Measurements from ENCODE around the gene SIVA1.

The SIVA1 gene

GRCh38 chr14:104738375-104739019, 14.4 kb upstream of the SIVA1 start:
- ChIA-PET POLR2A (interaction anchor here (1.0 kb wide), 1 partner anchor 14 kb away, joined by 3 read pairs; the partner anchor contains the start of gene SIVA1), CTCF (no interaction called here)
- DNase-seq (ENCODE audit: extremely low spot score) = no peak
- TF ChIP-seq NFRKB (IDR thresholded peaks at IDR 0.05) (no peak), SP1 (IDR thresholded peaks at IDR 0.05) (no peak), TARDBP (IDR thresholded peaks at IDR 0.05) (no peak), ZNF384 (IDR thresholded peaks at IDR 0.05) (no peak), FOXM1 (IDR thresholded peaks at IDR 0.05; ENCODE audit: borderline replicate concordance) (no peak), PKNOX1 (IDR thresholded peaks at IDR 0.05) (no peak), BHLHE40 (IDR thresholded peaks at IDR 0.05; ENCODE audit: borderline replicate concordance) (no peak), L3MBTL2 (conservative IDR thresholded peaks at IDR 0.05) (no peak), HDGF (IDR thresholded peaks at IDR 0.05; ENCODE audit: borderline replicate concordance) (no peak)

GRCh38 chr14:104739026-104739425, 13.9 kb upstream of the SIVA1 start:
- no peak for TF ChIP-seq PKNOX1 (IDR thresholded peaks at IDR 0.05)
- no peak for TF ChIP-seq HDGF (IDR thresholded peaks at IDR 0.05; ENCODE audit: borderline replicate concordance)
- POLR2A ChIA-PET = interaction anchor here (1.0 kb wide), 1 partner anchor 14 kb away, joined by 3 read pairs; the partner anchor contains the start of gene SIVA1
- DNase-seq (ENCODE audit: extremely low spot score) = no peak
- CTCF ChIA-PET = no interaction called here

GRCh38 chr14:104739546-104740516, 13.1 kb upstream of the SIVA1 start:
- ChIA-PET CTCF (no interaction called here), POLR2A (no interaction called here)
- TF ChIP-seq FOXM1 (IDR thresholded peaks at IDR 0.05; ENCODE audit: borderline replicate concordance) = no peak
- no peak for TF ChIP-seq FOXA1 (IDR thresholded peaks at IDR 0.05)
- no peak for TF ChIP-seq NFRKB (IDR thresholded peaks at IDR 0.05)
- no peak for TF ChIP-seq L3MBTL2 (conservative IDR thresholded peaks at IDR 0.05)
- no peak for TF ChIP-seq BHLHE40 (IDR thresholded peaks at IDR 0.05; ENCODE audit: borderline replicate concordance)
- TF ChIP-seq SUZ12 (IDR thresholded peaks at IDR 0.05) = no peak
- no peak for TF ChIP-seq HDGF (IDR thresholded peaks at IDR 0.05; ENCODE audit: borderline replicate concordance)
- no peak for TF ChIP-seq LEF1 (IDR thresholded peaks at IDR 0.05; ENCODE audit: borderline replicate concordance)
- no peak for TF ChIP-seq ELF4 (IDR thresholded peaks at IDR 0.05)
- no peak for TF ChIP-seq TARDBP (IDR thresholded peaks at IDR 0.05)
- no peak for TF ChIP-seq CTBP1 (IDR thresholded peaks at IDR 0.05; ENCODE audit: borderline replicate concordance)
- DNase-seq (ENCODE audit: extremely low spot score) = no peak

- POLR2A ChIA-PET = no interaction called here
- TF ChIP-seq L3MBTL2 (conservative IDR thresholded peaks at IDR 0.05) = no peak
- TF ChIP-seq BHLHE40 (IDR thresholded peaks at IDR 0.05; ENCODE audit: borderline replicate concordance) = no peak
- no peak for TF ChIP-seq ZNF384 (IDR thresholded peaks at IDR 0.05)
- no peak for TF ChIP-seq FOXA1 (IDR thresholded peaks at IDR 0.05)
- no peak for TF ChIP-seq PKNOX1 (IDR thresholded peaks at IDR 0.05)
- TF ChIP-seq LEF1 (IDR thresholded peaks at IDR 0.05; ENCODE audit: borderline replicate concordance) = no peak
- TF ChIP-seq SUZ12 (IDR thresholded peaks at IDR 0.05) = no peak
- TF ChIP-seq TARDBP (IDR thresholded peaks at IDR 0.05) = no peak
- no peak for DNase-seq (ENCODE audit: extremely low spot score)
- CTCF ChIA-PET = no interaction called here
These were observed 11.7 kb upstream of the SIVA1 start for GRCh38 chr14:104741108-104741802.

- TF ChIP-seq FOXM1 (IDR thresholded peaks at IDR 0.05; ENCODE audit: borderline replicate concordance) (no peak), L3MBTL2 (conservative IDR thresholded peaks at IDR 0.05) (no peak), SUZ12 (IDR thresholded peaks at IDR 0.05) (no peak), CTBP1 (IDR thresholded peaks at IDR 0.05; ENCODE audit: borderline replicate concordance) (no peak), BHLHE40 (IDR thresholded peaks at IDR 0.05; ENCODE audit: borderline replicate concordance) (no peak)
- POLR2A ChIA-PET = no interaction called here
- no peak for DNase-seq (ENCODE audit: extremely low spot score)
- CTCF ChIA-PET = interaction anchor here (0.5 to 1.0 kb wide), 2 partner anchors 23 to 27 kb away, joined by 3 to 4 read pairs; no protein-coding TSS in a partner anchor
These were observed 11.1 kb upstream of the SIVA1 start for GRCh38 chr14:104741803-104742251.
